NCI-H748 treated with DMSO at 0.1 percent for 48 hours (cell line): ENCODE data around the gene MAPK14.

Source experiments
- DNase-seq: peaks from one replicate; lab custom pipeline; 2025; lab: John Stamatoyannopoulos, UW

Gene MAPK14

GRCh38 chr6:36101691-36102090 is 74.1 kb downstream of the MAPK14 start:
- no peak for DNase-seq

GRCh38 chr6:36102853-36103252 is 75.2 kb downstream of the MAPK14 start:
- no peak for DNase-seq

- no peak for DNase-seq
Measured at GRCh38 chr6:36104836-36105235, 77.2 kb downstream of the MAPK14 start.

- DNase-seq: no peak
Measured at GRCh38 chr6:36109092-36109491, 81.5 kb downstream of the MAPK14 start.

- DNase-seq: no peak
Measured at GRCh38 chr6:36110050-36110449, 82.4 kb downstream of the MAPK14 start.

GRCh38 chr6:36110863-36111262 is 83.3 kb downstream of the MAPK14 start:
- DNase-seq: no peak

GRCh38 chr6:36111526-36111925 is 83.9 kb downstream of the MAPK14 start:
- no peak for DNase-seq

- DNase-seq: no peak
Measured at GRCh38 chr6:36113049-36113448, 85.4 kb downstream of the MAPK14 start.

GRCh38 chr6:36113703-36114102 is 86.1 kb downstream of the MAPK14 start:
- DNase-seq: no peak

GRCh38 chr6:36114798-36115408 is 87.3 kb downstream of the MAPK14 start:
- no peak for DNase-seq

GRCh38 chr6:36115412-36115811 is 87.8 kb downstream of the MAPK14 start:
- no peak for DNase-seq

GRCh38 chr6:36116066-36116864 is 88.7 kb downstream of the MAPK14 start:
- DNase-seq: no peak

GRCh38 chr6:36116943-36117342 is 89.3 kb downstream of the MAPK14 start:
- no peak for DNase-seq

- no peak for DNase-seq
Measured at GRCh38 chr6:36117658-36118549, 90.3 kb downstream of the MAPK14 start.

GRCh38 chr6:36118550-36119107 is 91.0 kb downstream of the MAPK14 start:
- peak; percentile 92 for DNase-seq

GRCh38 chr6:36119209-36119608 is 91.6 kb downstream of the MAPK14 start:
- no peak for DNase-seq

- DNase-seq: no peak
Measured at GRCh38 chr6:36120018-36120417, 92.4 kb downstream of the MAPK14 start.

GRCh38 chr6:36120539-36120938 is 92.9 kb downstream of the MAPK14 start:
- no peak for DNase-seq

GRCh38 chr6:36120979-36121786 is 93.6 kb downstream of the MAPK14 start:
- DNase-seq: no peak

GRCh38 chr6:36121787-36122494 is 94.3 kb downstream of the MAPK14 start:
- no peak for DNase-seq
